ENCODE measurements around the gene EPB41L4A. TPM values are rescaled to one million over a fixed set of nuclear protein-coding genes. Genes with fewer than 3 reads are reported as not detected.
A peak's percentile ranks its signal among the peaks of the same experiment; 100 is the strongest.

Gene EPB41L4A
- total RNA-seq, 1 experiment from 2014 or later = 4.7 TPM

DNA sequence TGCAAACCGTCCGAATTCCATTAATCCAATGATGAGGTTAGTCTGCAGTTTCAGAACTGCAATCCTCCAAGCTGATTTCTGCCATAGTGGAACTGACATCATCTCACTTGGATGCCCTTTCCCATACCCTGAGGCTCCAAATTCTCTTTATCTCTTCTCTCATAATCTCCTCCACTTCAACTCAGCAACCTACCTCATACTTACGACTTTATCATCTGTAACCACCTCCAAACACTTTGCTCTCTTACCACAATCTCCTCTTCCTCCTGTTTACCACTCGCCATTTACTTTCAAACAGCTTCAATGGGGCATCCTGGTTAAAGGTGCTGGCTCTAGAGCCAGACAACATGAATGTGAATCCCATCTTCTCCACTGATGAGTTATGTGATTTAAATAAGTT is 223.2 kb downstream of the EPB41L4A start:
- DNase-seq = no peak
- no peaks in the 10 kb centered on the region for H3K27me3 ChIP-seq (ENCODE audit: control insufficient read depth, insufficient read depth, low read length)
- H3K4me3 ChIP-seq (ENCODE audit: insufficient read depth, low read depth, low read length) = no peak overlapping the region
- no peaks in the 10 kb centered on the region for H3K36me3 ChIP-seq (replicated peaks; ENCODE audit: control insufficient read depth, insufficient read depth, low read length)

DNA sequence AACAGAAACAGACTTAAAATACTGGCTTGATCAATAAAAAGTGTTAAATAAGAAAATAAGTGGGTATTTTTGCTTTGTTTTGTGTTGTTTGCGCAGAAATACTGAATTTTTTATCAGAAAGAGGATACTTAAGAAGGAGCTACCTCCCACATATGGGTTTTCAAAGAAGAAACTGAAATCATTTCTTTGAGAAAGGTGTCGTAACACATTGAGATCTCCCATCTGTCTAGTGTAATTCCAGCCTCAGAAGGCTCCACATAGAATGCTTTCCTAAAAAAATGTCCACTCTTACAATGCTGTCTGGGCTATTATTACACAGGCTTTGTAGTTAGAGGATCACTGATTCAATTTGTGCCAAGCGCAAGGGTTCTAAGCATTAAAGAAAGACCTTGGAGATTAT is 226.2 kb downstream of the EPB41L4A start:
- Histone ChIP-seq H3K36me3 (replicated peaks; ENCODE audit: control insufficient read depth, insufficient read depth, low read length) (no peaks in the 10 kb centered on the region), H3K4me3 (ENCODE audit: insufficient read depth, low read depth, low read length) (no peak overlapping the region), H3K27me3 (ENCODE audit: control insufficient read depth, insufficient read depth, low read length) (no peaks in the 10 kb centered on the region)
- no peak for DNase-seq

DNA sequence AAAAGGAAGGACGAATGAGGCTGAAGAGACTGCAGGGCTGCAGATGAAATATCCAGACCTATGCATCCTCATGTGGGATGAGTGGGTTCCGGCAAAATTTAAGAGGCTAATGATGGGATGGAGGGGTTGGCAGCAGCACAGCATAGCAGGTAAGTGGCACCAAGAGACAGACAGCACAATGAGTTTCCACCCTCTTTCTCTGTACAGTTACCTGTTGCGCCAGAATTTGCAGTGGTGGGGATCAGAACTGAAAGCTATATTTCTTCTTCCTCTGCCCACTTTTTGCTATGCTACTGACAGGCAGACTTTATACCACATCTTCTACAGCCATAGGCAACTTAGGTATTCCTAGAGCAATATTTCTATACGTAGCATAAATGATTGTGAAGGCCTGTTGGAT is 227.0 kb downstream of the EPB41L4A start:
- DNase-seq = no peak
- no peak overlapping the region for H3K4me3 ChIP-seq (ENCODE audit: insufficient read depth, low read depth, low read length)
- no peaks in the 10 kb centered on the region for H3K36me3 ChIP-seq (replicated peaks; ENCODE audit: control insufficient read depth, insufficient read depth, low read length)
- H3K27me3 ChIP-seq (ENCODE audit: control insufficient read depth, insufficient read depth, low read length) = no peaks in the 10 kb centered on the region

DNA sequence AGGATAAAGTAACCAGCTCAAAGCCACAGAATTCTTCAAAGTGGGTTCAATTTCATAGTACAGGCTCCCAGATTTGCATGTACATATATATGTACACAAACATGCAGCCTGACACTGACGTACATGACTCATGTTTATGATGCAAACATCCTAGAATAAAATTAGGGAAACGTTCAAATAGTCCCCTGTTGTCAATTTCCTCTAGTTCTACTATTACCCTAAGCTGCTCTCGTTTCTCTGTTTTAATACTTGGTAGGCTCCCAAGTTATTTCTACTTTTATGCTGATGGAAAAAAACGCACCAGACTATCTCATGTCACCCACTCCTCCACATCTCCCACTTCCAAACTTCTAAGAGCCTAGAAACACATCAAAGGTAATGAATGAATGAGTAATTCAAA is 229.7 kb downstream of the EPB41L4A start:
- DNase-seq = no peak
- Histone ChIP-seq H3K36me3 (replicated peaks; ENCODE audit: control insufficient read depth, insufficient read depth, low read length) (no peaks in the 10 kb centered on the region), H3K27me3 (ENCODE audit: control insufficient read depth, insufficient read depth, low read length) (no peaks in the 10 kb centered on the region), H3K4me3 (ENCODE audit: insufficient read depth, low read depth, low read length) (no peak overlapping the region)

DNA sequence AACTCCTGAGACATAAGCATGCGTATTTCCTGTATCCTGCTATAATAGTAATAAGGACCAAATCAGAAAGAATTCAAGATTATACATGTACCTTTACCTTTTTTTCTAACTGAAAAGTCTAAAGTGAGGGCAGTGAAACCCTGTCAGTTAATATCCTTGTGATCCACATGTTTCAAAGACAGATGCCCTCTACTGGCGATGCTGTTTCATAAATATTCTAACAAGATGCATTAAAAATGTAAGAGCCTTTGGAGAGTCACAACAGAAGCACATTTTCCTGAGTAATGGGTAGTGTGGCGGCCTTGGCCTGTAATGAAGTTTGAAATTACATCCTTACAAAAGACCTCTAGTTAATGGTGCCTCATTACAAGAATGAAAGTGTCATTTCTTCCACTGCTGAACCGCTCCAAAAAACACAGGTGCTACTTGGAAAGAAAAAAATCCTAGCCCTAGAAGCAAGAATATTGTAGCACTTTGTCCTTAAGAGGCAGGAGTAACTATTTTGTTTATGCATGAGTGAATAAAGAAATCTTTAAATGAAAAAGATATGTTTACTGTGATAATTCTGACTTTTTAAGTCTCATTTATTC is 232.6 kb downstream of the EPB41L4A start:
- Histone ChIP-seq H3K4me3 (ENCODE audit: insufficient read depth, low read depth, low read length) (no peak overlapping the region), H3K36me3 (replicated peaks; ENCODE audit: control insufficient read depth, insufficient read depth, low read length) (no peaks in the 10 kb centered on the region), H3K27me3 (ENCODE audit: control insufficient read depth, insufficient read depth, low read length) (no peaks in the 10 kb centered on the region)
- DNase-seq = no peak

DNA sequence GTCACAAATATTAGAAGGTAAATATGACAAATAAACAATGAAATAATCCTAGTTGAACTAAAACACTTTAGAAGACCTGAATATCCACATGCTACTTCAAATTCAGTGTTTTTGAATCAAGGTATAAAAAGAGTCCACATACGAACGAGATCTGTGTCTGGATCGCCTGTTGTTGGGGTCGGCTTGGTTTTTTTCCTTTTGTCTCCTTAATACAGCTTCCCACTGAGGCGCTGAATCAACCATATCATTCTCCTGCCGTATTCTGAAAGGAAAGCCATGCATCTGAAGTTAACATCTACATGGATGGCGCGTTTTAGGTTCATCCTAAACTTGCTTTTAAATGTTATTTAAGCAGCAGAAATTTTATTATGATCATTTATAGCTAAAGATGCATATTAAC is 235.2 kb downstream of the EPB41L4A start:
- DNase-seq = no peak
- Histone ChIP-seq H3K36me3 (replicated peaks; ENCODE audit: control insufficient read depth, insufficient read depth, low read length) (no peaks in the 10 kb centered on the region), H3K27me3 (ENCODE audit: control insufficient read depth, insufficient read depth, low read length) (no peaks in the 10 kb centered on the region), H3K4me3 (ENCODE audit: insufficient read depth, low read depth, low read length) (no peak overlapping the region)

DNA sequence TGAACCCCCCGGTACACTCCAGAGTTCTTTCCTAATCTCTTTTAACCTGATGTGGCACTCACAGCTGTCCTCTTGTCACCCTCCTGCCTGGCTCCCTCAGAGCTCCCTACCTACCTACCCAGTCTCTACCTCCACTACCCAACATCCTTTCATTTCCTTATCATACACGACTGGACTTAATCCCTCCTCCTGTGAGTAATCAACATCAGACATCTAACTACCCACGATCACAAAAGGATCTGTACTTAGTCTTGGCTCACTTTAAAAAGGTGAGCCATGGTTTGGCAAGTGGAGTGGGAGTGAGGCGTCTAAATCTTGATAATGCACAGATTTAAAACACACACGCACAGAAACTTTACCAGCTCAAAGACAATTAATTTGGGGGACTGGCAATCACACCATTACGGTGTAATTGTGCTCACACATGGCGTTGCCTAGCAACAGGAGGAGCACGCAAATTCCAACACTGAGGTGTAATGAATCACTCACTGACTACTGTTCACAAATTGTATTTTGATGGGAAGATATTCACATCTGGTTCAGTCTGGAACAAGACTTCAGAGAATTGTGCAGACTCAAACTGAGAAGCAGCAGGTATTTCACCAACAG is 235.9 kb downstream of the EPB41L4A start:
- H3K27me3 ChIP-seq (ENCODE audit: control insufficient read depth, insufficient read depth, low read length) = no peaks in the 10 kb centered on the region
- H3K36me3 ChIP-seq (replicated peaks; ENCODE audit: control insufficient read depth, insufficient read depth, low read length) = no peaks in the 10 kb centered on the region
- no peak overlapping the region for H3K4me3 ChIP-seq (ENCODE audit: insufficient read depth, low read depth, low read length)
- DNase-seq = no peak

DNA sequence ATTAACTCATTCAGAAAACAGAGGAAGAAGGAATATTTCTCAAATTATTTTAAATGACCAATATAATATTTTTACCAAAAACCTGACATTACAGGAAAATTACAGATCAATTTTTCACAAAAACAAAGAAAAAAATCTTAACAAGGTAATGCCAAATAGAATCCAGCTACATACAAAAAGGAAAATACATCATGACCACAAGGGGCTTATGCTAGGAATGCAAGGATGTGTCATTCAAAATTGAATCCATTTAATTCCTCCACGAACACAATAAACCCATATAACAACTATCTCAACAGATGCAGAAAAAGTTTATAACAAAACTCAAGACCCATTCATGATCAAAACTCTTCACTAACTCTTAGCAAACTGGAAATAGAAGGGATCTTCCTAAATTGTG is 239.8 kb downstream of the EPB41L4A start:
- DNase-seq = no peak
- no peak overlapping the region for H3K4me3 ChIP-seq (ENCODE audit: insufficient read depth, low read depth, low read length)
- H3K36me3 ChIP-seq (replicated peaks; ENCODE audit: control insufficient read depth, insufficient read depth, low read length) = no peaks in the 10 kb centered on the region
- H3K27me3 ChIP-seq (ENCODE audit: control insufficient read depth, insufficient read depth, low read length) = no peaks in the 10 kb centered on the region

DNA sequence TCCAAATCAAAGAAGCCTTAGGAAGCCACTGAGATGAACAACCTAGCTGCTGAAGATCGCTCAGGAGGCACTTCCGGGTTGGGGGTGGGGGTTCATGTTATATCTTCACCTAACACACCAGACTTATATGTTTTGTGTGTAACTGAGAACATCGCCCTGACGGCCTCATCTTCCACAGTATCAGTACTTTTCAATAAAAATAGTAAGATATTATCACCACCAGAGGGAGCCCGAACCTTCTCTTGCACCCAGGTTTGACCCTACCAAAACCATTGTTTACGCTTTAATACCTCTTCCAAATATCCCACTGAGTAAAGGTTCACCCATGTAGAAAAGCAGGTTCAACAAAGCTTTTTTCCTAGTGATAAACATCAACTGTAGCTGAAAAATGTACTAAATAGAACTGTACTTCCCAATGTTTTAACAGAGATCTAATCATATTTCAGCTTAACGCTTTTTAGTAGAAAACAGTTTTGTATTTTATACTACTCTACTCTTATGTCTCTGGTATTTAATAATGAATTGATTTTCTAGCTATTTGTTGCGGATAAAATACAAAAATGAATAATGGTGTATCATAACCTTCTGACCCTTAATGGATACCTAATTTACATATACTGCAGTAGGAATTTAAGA is 244.0 kb downstream of the EPB41L4A start:
- no peak overlapping the region for H3K4me3 ChIP-seq (ENCODE audit: insufficient read depth, low read depth, low read length)
- no peaks in the 10 kb centered on the region for H3K36me3 ChIP-seq (replicated peaks; ENCODE audit: control insufficient read depth, insufficient read depth, low read length)
- peak; percentile 41 for DNase-seq
- H3K27me3 ChIP-seq (ENCODE audit: control insufficient read depth, insufficient read depth, low read length) = no peaks in the 10 kb centered on the region

DNA sequence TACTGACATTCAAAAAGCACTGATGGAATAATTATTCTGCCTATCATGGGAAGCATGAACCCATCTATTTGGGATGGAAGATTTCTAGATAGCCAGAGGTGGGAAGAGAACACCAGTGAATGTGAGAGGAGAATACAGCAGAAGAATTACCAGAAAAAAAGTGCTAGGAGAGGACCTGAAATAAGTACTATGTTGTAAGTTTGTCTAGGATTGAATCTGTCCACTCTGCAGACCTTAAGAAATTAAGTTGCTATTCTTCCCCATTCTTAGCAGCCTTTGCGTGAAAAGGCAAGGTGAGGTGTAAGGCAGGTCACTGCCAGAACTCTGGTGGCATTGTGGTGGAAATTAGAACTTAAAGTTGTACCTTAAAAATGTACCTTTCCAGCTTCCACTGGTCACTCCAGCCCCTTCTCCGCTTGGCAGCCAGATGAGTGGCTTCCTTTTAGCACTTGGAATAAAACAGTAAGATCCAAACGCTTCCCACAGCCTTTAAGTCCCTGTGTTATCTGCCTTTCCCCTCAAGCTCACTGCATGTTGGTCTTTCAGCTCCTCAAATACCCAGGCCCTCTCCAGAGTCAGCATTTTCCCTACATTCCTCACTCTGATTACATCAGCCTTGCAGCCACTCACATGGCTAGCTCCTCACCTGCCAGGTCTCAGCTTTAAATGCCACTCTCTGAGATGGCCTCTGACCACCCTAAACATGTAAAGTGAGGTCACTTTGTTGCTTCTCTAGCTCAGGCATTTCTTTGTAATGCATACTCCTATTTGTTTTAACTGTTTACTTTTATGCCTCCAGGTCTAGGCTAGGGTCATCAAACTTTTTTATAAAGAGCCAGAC is 253.0 kb downstream of the EPB41L4A start:
- Histone ChIP-seq H3K36me3 (replicated peaks; ENCODE audit: control insufficient read depth, insufficient read depth, low read length) (peaks cover 18% of the 10 kb centered on the region), H3K27me3 (ENCODE audit: control insufficient read depth, insufficient read depth, low read length) (no peaks in the 10 kb centered on the region), H3K4me3 (ENCODE audit: insufficient read depth, low read depth, low read length) (no peak overlapping the region)
- DNase-seq = peak; percentile 38

DNA sequence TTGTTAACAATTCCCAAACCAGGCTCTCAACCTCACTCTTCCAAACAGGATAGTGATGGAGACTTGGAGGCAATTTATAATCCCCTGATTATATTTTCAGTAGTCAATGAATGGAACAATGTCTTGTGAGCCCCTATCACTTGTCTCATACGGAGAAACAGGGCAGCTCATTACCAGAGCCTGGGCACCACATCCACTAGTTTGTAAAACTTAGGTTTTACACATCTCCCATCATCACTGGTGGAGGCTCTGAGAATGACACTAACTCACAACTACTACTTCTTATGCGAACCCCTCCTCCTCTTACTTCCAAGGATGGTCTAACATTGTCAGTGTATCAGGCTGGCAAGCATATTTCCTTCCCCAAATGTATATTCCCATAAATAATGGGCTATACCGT is 253.7 kb downstream of the EPB41L4A start:
- Histone ChIP-seq H3K27me3 (ENCODE audit: control insufficient read depth, insufficient read depth, low read length) (no peaks in the 10 kb centered on the region), H3K4me3 (ENCODE audit: insufficient read depth, low read depth, low read length) (no peak overlapping the region), H3K36me3 (replicated peaks; ENCODE audit: control insufficient read depth, insufficient read depth, low read length) (peaks cover 18% of the 10 kb centered on the region)
- no peak for DNase-seq

DNA sequence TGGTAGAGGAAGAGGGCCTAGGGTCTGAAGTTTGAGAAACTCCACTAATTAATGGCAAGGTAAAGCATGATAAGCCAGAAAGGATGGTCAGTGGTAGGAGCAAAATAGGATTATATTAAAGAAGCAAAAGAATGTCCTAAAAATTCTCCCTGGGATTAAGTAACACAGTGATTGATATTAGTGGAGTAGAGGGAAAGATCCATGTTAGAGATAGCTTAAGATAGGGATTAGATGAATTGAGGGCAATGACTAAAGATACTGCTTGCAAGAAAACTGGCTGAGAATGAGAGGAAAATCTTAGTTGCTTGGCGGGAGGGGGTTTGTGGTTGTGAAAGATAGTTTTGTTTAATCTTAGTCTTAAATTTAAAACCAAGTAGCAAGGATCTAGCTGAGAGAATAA is 255.6 kb downstream of the EPB41L4A start:
- DNase-seq = no peak
- Histone ChIP-seq H3K27me3 (ENCODE audit: control insufficient read depth, insufficient read depth, low read length) (no peaks in the 10 kb centered on the region), H3K4me3 (ENCODE audit: insufficient read depth, low read depth, low read length) (no peak overlapping the region), H3K36me3 (replicated peaks; ENCODE audit: control insufficient read depth, insufficient read depth, low read length) (peaks cover 18% of the 10 kb centered on the region)

DNA sequence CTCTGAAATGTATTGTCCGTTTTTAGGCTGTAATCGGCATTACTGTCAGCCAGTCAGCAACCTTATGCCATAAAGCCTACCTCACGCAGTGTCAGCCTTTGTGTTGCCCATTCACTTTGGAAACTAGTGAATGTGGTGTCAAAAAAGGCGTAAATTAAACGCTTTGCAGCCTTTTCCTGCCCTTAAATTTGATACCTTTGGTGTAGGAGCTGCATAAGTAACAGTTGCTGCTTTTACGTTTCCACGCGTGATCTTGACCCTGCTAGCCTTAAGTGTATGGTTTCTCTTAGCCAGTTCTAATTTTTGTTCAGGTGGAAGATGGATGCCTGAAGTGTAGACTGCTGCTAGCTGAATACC is 257.7 kb downstream of the EPB41L4A start:
- Histone ChIP-seq H3K4me3 (ENCODE audit: insufficient read depth, low read depth, low read length) (peak overlapping the region; percentile 70), H3K36me3 (replicated peaks; ENCODE audit: control insufficient read depth, insufficient read depth, low read length) (peaks cover 18% of the 10 kb centered on the region), H3K27me3 (ENCODE audit: control insufficient read depth, insufficient read depth, low read length) (no peaks in the 10 kb centered on the region)
- DNase-seq = no peak

DNA sequence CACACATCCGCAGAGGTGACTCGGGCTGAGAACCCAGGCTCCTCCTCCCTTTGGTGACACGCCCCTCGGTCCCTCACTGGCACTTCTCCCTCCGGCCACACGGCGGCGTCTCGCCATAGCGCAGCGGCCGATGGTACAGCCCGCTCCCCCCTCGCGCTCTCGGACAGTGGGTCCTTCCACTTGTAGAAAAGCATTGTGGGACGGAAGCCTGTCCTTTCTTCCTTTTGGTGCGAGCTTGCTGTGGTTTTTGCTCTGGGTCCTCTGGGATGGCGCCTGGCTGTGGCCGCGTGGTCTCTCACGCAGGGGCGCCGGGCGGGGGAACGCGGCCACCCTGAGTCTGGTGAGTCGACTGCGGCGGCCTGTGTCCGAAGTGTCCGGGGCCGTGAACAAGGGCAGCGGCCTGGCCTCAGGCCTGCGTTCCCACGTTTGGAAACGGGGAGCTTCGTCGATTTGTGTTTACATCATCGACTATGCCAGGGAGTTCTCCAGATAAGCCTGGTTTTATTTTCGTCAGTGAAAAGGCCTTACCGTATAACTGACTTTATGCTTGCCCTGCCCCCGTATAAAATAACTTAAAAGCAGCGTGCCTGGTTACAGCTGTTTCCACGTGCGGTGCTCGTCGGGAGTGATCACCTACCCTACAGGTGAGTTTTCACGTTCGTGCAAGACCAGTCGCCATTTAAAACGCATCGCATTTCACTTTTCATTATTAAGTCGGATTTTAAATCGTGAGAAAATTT is 258.3 kb downstream of the EPB41L4A start:
- peak; percentile 91 for DNase-seq
- Histone ChIP-seq H3K4me3 (ENCODE audit: insufficient read depth, low read depth, low read length) (peak overlapping the region; percentile 70), H3K27me3 (ENCODE audit: control insufficient read depth, insufficient read depth, low read length) (no peaks in the 10 kb centered on the region)

More for the DNA sequence above, 258.3 kb downstream of the EPB41L4A start:
- peaks cover 18% of the 10 kb centered on the region for H3K36me3 ChIP-seq (replicated peaks; ENCODE audit: control insufficient read depth, insufficient read depth, low read length)
